Measurements from ENCODE around the gene VWA5B2.

VWA5B2 gene

GRCh38 chr3:184228376-184229137, 828 bp upstream of the VWA5B2 start:
- no peak overlapping the region; the same call in 1 of the 2 replicates for H3K4me3 ChIP-seq (ENCODE audit: low read depth, low read length)
- POLR2A ChIA-PET, result interaction anchor here (0.7 to 2.0 kb wide), 2 partner anchors 43 to 94 kb away, joined by 3 to 4 read pairs; partner anchors contain the start of genes ABCF3 and EIF2B5
- no peaks in the 10 kb centered on the region for H3K4me1 ChIP-seq (ENCODE audit: control insufficient read depth, insufficient read depth, low read length)
- no peaks in the 10 kb centered on the region for H3K9me3 ChIP-seq (ENCODE audit: control insufficient read depth, insufficient read depth, low read depth, low read length)
- no peak for TF ChIP-seq GFI1B (tag by site-specific recombination; IDR thresholded peaks at IDR 0.05)
- TF ChIP-seq ZNF610 (tag by site-specific recombination; IDR thresholded peaks at IDR 0.05; ENCODE audit: borderline replicate concordance), result no peak
- no peak for TF ChIP-seq MYNN (tag by site-specific recombination; IDR thresholded peaks at IDR 0.05; ENCODE audit: borderline replicate concordance)
- peak; percentile 44; the same call in 1 of the 2 replicates for TF ChIP-seq ZNF341 (tag by site-specific recombination; IDR thresholded peaks at IDR 0.05; ENCODE audit: low read depth)
- no peak for TF ChIP-seq ZNF223 (tag by site-specific recombination; IDR thresholded peaks at IDR 0.05)
- no peak for TF ChIP-seq ZNF626 (tag by site-specific recombination; IDR thresholded peaks at IDR 0.05)
- TF ChIP-seq HIC1 (tag by site-specific recombination; IDR thresholded peaks at IDR 0.05), result no peak
- no peak for TF ChIP-seq ZNF768 (tag by site-specific recombination; IDR thresholded peaks at IDR 0.05)
- CTCF ChIA-PET, result interaction anchor here (0.6 to 4.4 kb wide), 20 partner anchors 9 to 287 kb away, joined by 3 to 66 read pairs (median 4); no protein-coding TSS in a partner anchor
- no peak overlapping the region for H3K27ac ChIP-seq (ENCODE audit: extremely low read depth, low read depth, low read length)
- H3K36me3 ChIP-seq (ENCODE audit: control insufficient read depth in 2 of 2, insufficient read depth in 1 of 2, low read length in 2 of 2), result no peaks in the 10 kb centered on the region

- Histone ChIP-seq H3K4me1 (ENCODE audit: control insufficient read depth, insufficient read depth, low read length) (no peaks in the 10 kb centered on the region), H3K36me3 (ENCODE audit: control insufficient read depth in 2 of 2, insufficient read depth in 1 of 2, low read length in 2 of 2) (no peaks in the 10 kb centered on the region), H3K27ac (ENCODE audit: extremely low read depth, low read depth, low read length) (no peak overlapping the region), H3K4me3 (ENCODE audit: low read depth, low read length) (peak overlapping the region; percentile 70), H3K9me3 (ENCODE audit: control insufficient read depth, insufficient read depth, low read depth, low read length) (no peaks in the 10 kb centered on the region)
- CTCF ChIA-PET, result interaction anchor here (0.6 to 1.6 kb wide), 3 partner anchors 20 to 39 kb away, joined by 3 to 5 read pairs (median 3); partner anchors contain the start of gene CAMK2N2
- peak; percentile 51; the same call in 1 of the 2 replicates for TF ChIP-seq SCRT2 (tag by site-specific recombination; IDR thresholded peaks at IDR 0.05)
- peak; percentile 65 for TF ChIP-seq ZIC2 (tag by site-specific recombination; IDR thresholded peaks at IDR 0.05)
- TF ChIP-seq, protein P1, sequence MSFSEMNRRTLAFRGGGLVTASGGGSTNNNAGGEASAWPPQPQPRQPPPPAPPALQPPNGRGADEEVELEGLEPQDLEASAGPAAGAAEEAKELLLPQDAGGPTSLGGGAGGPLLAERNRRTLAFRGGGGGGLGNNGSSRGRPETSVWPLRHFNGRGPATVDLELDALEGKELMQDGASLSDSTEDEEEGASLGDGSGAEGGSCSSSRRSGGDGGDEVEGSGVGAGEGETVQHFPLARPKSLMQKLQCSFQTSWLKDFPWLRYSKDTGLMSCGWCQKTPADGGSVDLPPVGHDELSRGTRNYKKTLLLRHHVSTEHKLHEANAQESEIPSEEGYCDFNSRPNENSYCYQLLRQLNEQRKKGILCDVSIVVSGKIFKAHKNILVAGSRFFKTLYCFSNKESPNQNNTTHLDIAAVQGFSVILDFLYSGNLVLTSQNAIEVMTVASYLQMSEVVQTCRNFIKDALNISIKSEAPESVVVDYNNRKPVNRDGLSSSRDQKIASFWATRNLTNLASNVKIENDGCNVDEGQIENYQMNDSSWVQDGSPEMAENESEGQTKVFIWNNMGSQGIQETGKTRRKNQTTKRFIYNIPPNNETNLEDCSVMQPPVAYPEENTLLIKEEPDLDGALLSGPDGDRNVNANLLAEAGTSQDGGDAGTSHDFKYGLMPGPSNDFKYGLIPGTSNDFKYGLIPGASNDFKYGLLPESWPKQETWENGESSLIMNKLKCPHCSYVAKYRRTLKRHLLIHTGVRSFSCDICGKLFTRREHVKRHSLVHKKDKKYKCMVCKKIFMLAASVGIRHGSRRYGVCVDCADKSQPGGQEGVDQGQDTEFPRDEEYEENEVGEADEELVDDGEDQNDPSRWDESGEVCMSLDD (tag by site-specific recombination; IDR thresholded peaks at IDR 0.05), result 0 out of 2 replicates have a peak, but pooled peaks have one; percentile 5
- TF ChIP-seq EGR2 (tag by site-specific recombination; IDR thresholded peaks at IDR 0.05; ENCODE audit: low read depth), result peak; percentile 68
- TF ChIP-seq GLIS2 (tag by site-specific recombination; IDR thresholded peaks at IDR 0.05), result peak; percentile 50
- TF ChIP-seq ZFHX2 (tag by site-specific recombination; conservative IDR thresholded peaks at IDR 0.05), result peak; percentile 91
- TF ChIP-seq ZNF140 (tag by site-specific recombination; IDR thresholded peaks at IDR 0.05), result no peak
- TF ChIP-seq ZNF341 (tag by site-specific recombination; IDR thresholded peaks at IDR 0.05; ENCODE audit: low read depth), result peak; percentile 13; the same call in 1 of the 2 replicates
- 0 out of 2 replicates have a peak, but pooled peaks have one; percentile 1 for TF ChIP-seq ZEB2 (tag by site-specific recombination; IDR thresholded peaks at IDR 0.05)
- no peak for TF ChIP-seq ZNF747 (tag by site-specific recombination; IDR thresholded peaks at IDR 0.05)
- POLR2A ChIA-PET, result interaction anchor here (0.6 to 2.0 kb wide), 2 partner anchors 44 to 296 kb away, joined by 3 to 4 read pairs; partner anchors contain the start of gene ABCF3
Observed at GRCh38 chr3:184230081-184230602, 757 bp downstream of the VWA5B2 start.

Measured in HEK293 (cell line).